H9 (cell line): ENCODE results near the gene XYLB. TPM values are rescaled to one million over a fixed set of nuclear protein-coding genes. Genes with fewer than 3 reads are reported as not detected.
A peak's percentile ranks its signal among the peaks of the same experiment; 100 is the strongest.

ENCODE experiments used
- DNase-seq: peaks from one replicate; pipeline ENCODE4 v3.0.0-alpha.2; 2017
- H2AFZ ChIP-seq: one replicate; pipeline ENCODE4 v1.6.1; 2013; ENCODE audit warnings: mild to moderate bottlenecking, low read length, control low read depth, moderate library complexity
- H2AK5ac ChIP-seq: 2 replicates; pipeline ENCODE4 v1.6.1; 2013; ENCODE audit warnings: low read length, control low read depth, mixed read lengths; ENCODE audit not compliant: insufficient read length
- H2BK120ac ChIP-seq: one replicate; pipeline ENCODE4 v1.6.1; 2013; ENCODE audit warnings: low read depth, mild to moderate bottlenecking, low read length, control low read depth, inconsistent platforms; ENCODE audit not compliant: poor library complexity, severe bottlenecking
- H2BK12ac ChIP-seq: 2 replicates; pipeline ENCODE4 v1.6.1; 2013; ENCODE audit warnings: low read length, control low read depth, mixed read lengths, low read depth; ENCODE audit not compliant: insufficient read length
- H2BK15ac ChIP-seq: 2 replicates; pipeline ENCODE4 v1.6.1; 2013; ENCODE audit warnings: low read depth, low read length, control low read depth
- H2BK20ac ChIP-seq: one replicate; pipeline ENCODE4 v1.6.1; 2013; ENCODE audit warnings: low read depth, mild to moderate bottlenecking, low read length, control low read depth, inconsistent platforms; ENCODE audit not compliant: poor library complexity, severe bottlenecking
- H2BK5ac ChIP-seq: 2 replicates; pipeline ENCODE4 v1.6.1; 2013; ENCODE audit warnings: low read length, control low read depth, mixed read lengths; ENCODE audit not compliant: insufficient read length
- H3K14ac ChIP-seq: 2 replicates; pipeline ENCODE4 v1.6.1; 2013; ENCODE audit warnings: low read length, control low read depth; ENCODE audit not compliant: insufficient read depth
- H3K18ac ChIP-seq: 2 replicates; pipeline ENCODE4 v1.6.1; 2013; ENCODE audit warnings: low read depth, mild to moderate bottlenecking, mixed read lengths, low read length, control low read depth; ENCODE audit not compliant: insufficient read length
- H3K23ac ChIP-seq: 2 replicates; pipeline ENCODE4 v1.6.1; 2013; ENCODE audit warnings: low read length, control low read depth, mixed read lengths, low read depth; ENCODE audit not compliant: insufficient read length
- H3K23me2 ChIP-seq: 2 replicates; pipeline ENCODE4 v1.6.1; 2013; ENCODE audit warnings: low read depth, mild to moderate bottlenecking, mixed read lengths, low read length, control low read depth; ENCODE audit not compliant: insufficient read length, poor library complexity, severe bottlenecking
- H3K27ac ChIP-seq: 2 replicates; pipeline ENCODE4 v1.5.1; 2013; ENCODE audit warnings: low read length, control low read depth, mixed read lengths, low read depth; ENCODE audit not compliant: insufficient read length
- H3K27me3 ChIP-seq: 2 replicates; pipeline ENCODE4 v1.6.1; 2013; ENCODE audit warnings: low read length, control low read depth, inconsistent platforms; ENCODE audit not compliant: insufficient read depth
- H3K4ac ChIP-seq: 2 replicates; pipeline ENCODE4 v1.6.1; 2013; ENCODE audit warnings: low read depth, mild to moderate bottlenecking, control low read depth, inconsistent platforms, low read length, moderate library complexity
- H3K4me1 ChIP-seq: 2 replicates; pipeline ENCODE4 v1.6.1; 2013; ENCODE audit warnings: low read length, control low read depth, inconsistent platforms; ENCODE audit not compliant: insufficient read depth
- H3K4me2 ChIP-seq: 2 replicates; pipeline ENCODE4 v1.6.1; 2013; ENCODE audit warnings: low read length, control low read depth, mixed read lengths; ENCODE audit not compliant: insufficient read length, insufficient read depth
- H3K56ac ChIP-seq: 2 replicates; pipeline ENCODE4 v1.6.1; 2013; ENCODE audit warnings: low read depth, mild to moderate bottlenecking, mixed read lengths, low read length, control low read depth; ENCODE audit not compliant: insufficient read length
- H3K79me1 ChIP-seq: 2 replicates; pipeline ENCODE4 v1.6.1; 2013; ENCODE audit warnings: low read depth, mild to moderate bottlenecking, moderate library complexity, low read length, control low read depth, inconsistent platforms; ENCODE audit not compliant: insufficient read depth, poor library complexity, severe bottlenecking
- H3K79me2 ChIP-seq: 2 replicates; pipeline ENCODE4 v1.6.1; 2013; ENCODE audit warnings: low read length, control low read depth, inconsistent platforms; ENCODE audit not compliant: insufficient read depth
- H3K9ac ChIP-seq: 2 replicates; pipeline ENCODE4 v1.6.1; 2013; ENCODE audit warnings: low read length, control low read depth, mixed read lengths; ENCODE audit not compliant: insufficient read length; ENCODE audit errors: extremely low read depth
- H3K9me3 ChIP-seq: one replicate; pipeline ENCODE4 v1.6.1; 2013; ENCODE audit warnings: low read depth, low read length, inconsistent platforms; ENCODE audit not compliant: control insufficient read depth
- H3T11ph ChIP-seq: one replicate; pipeline ENCODE4 v1.6.1; 2013; ENCODE audit warnings: mild to moderate bottlenecking, low read length, control low read depth, inconsistent platforms
- H4K20me1 ChIP-seq: one replicate; pipeline ENCODE4 v1.6.1; 2013; ENCODE audit not compliant: control insufficient read depth, insufficient read length, insufficient read depth
- H4K5ac ChIP-seq: 2 replicates; pipeline ENCODE4 v1.6.1; 2013; ENCODE audit warnings: low read depth, mild to moderate bottlenecking, mixed read lengths, low read length, control low read depth; ENCODE audit not compliant: insufficient read length
- H4K8ac ChIP-seq: replicated peaks from 2 replicates; pipeline ENCODE4 v1.6.1; 2013; ENCODE audit warnings: low read length, control low read depth, mixed read lengths, low read depth; ENCODE audit not compliant: insufficient read length
- H4K91ac ChIP-seq: 2 replicates; pipeline ENCODE4 v1.6.1; 2013; ENCODE audit warnings: low read depth, mild to moderate bottlenecking, moderate library complexity, mixed read lengths, low read length, control low read depth; ENCODE audit not compliant: insufficient read length
- H3K27ac Mint-ChIP-seq, 3 experiments: 2 replicates in 2 of 3; 3 replicates in 1 of 3; pipeline ENCODE4 v1.8.0; 2020 to 2021; ENCODE audit warnings: mixed read lengths in 3 of 3, mild to moderate bottlenecking in 1 of 3, moderate library complexity in 1 of 3
- H3K27me3 Mint-ChIP-seq: 2 replicates; pipeline ENCODE4 v1.8.0; 2021; ENCODE audit warnings: low read depth, mild to moderate bottlenecking, moderate library complexity, mixed read lengths
- H3K36me3 Mint-ChIP-seq, 3 experiments: 2 replicates in 2 of 3; 3 replicates in 1 of 3; pipeline ENCODE4 v1.8.0; 2020 to 2021; ENCODE audit warnings: low read depth in 3 of 3, mixed read lengths in 3 of 3; ENCODE audit not compliant: insufficient read depth in 1 of 3
- H3K4me1 Mint-ChIP-seq, 2 experiments: 2 replicates each; pipeline ENCODE4 v1.8.0; 2020; ENCODE audit warnings: mixed read lengths in 2 of 2
- H3K4me3 Mint-ChIP-seq, 2 experiments: 2 replicates in 1 of 2; 3 replicates in 1 of 2; pipeline ENCODE4 v1.8.0; 2020 to 2021; ENCODE audit warnings: mild to moderate bottlenecking in 2 of 2, mixed read lengths in 2 of 2, moderate library complexity in 1 of 2
- H3K9me3 Mint-ChIP-seq, 2 experiments: 2 replicates in 1 of 2; 3 replicates in 1 of 2; pipeline ENCODE4 v1.8.0; 2020; ENCODE audit warnings: mild to moderate bottlenecking in 2 of 2, mixed read lengths in 2 of 2, moderate library complexity in 1 of 2
- CTCF ChIP-seq: fragments of 200-600 bp; sonication (generic); conservative IDR thresholded peaks from 3 replicates; pipeline ENCODE4 v1.8.0; 2021; ENCODE audit warnings: antibody characterized with exemption, mild to moderate bottlenecking
- WGBS: extraction: QIAGEN DNeasy Blood & Tissue Kit; methylation state at CpG from one replicate; pipeline ENCODE4 v1.1.7; 2013; ENCODE audit warnings: missing lambda C conversion rate, low lambda C conversion rate, mixed read lengths; ENCODE audit not compliant: insufficient read length; ENCODE audit errors: extremely low coverage; 5-methylcytosine and 5-hydroxymethylcytosine counted together
- total RNA-seq: library from RNA; stranded (reverse); gene quantifications from 2 replicates; pipeline ENCODE4 v1.2.1, GENCODE V29; 2021

Gene XYLB
- total RNA-seq, 1 experiment from 2014 or later = 2.6 TPM

GRCh38 chr3:38347421-38348200 lies 1.0 kb downstream of the XYLB start:
- TF ChIP-seq CTCF = no peak
- Mint-ChIP-seq H3K36me3 (peaks cover 3 to 11% (median 4%) of the 10 kb centered on the region in 3 experiments), H3K27ac (no peak overlapping the region; a peak in 1 of 7 replicates), H3K4me3 (peak overlapping the region; percentile 68 to 79), H3K9me3 (peaks cover 0 to 4% of the 10 kb centered on the region in 2 experiments; a peak in 2 of 5 replicates), H3K27me3 (peaks cover 28% of the 10 kb centered on the region), H3K4me1 (no peaks in the 10 kb centered on the region; a peak in 1 of 4 replicates)
- Histone ChIP-seq H2BK5ac (no peak overlapping the region), H4K8ac (no peak overlapping the region), H3K56ac (no peak overlapping the region), H3K79me2 (no peaks in the 10 kb centered on the region), H3K27ac (no peak overlapping the region), H2AFZ (no peak overlapping the region), H3K23me2 (no peaks in the 10 kb centered on the region), H3K4ac (no peak overlapping the region), H2BK120ac (no peak overlapping the region), H2BK20ac (no peak overlapping the region), H2BK15ac (no peak overlapping the region), H3K9ac (no peak overlapping the region), H3K4me1 (no peaks in the 10 kb centered on the region), H2BK12ac (no peak overlapping the region), H3K9me3 (no peaks in the 10 kb centered on the region), H3T11ph (no peak overlapping the region), H4K5ac (no peak overlapping the region), H3K14ac (no peak overlapping the region), H4K20me1 (no peaks in the 10 kb centered on the region), H3K23ac (no peak overlapping the region), H3K79me1 (no peaks in the 10 kb centered on the region), H3K27me3 (no peaks in the 10 kb centered on the region), H3K4me2 (peak overlapping the region; percentile 59), H4K91ac (no peak overlapping the region), H2AK5ac (no peak overlapping the region), H3K18ac (no peak overlapping the region)
- WGBS = no CpG with 5 or more reads among the region's 19 CpGs
- no peak for DNase-seq
